Astrocyte (in vitro differentiated cells and primary cell): ENCODE results near the gene GNL3L. TPM values are rescaled to one million over a fixed set of nuclear protein-coding genes. Genes with fewer than 3 reads are reported as not detected.

Source experiments
- DNase-seq: peaks from one replicate; pipeline ENCODE4 v3.0.0-alpha.2; 2010; ENCODE audit warnings: low read depth
- FAIRE-seq: peaks from 2 replicates; lab custom pipeline; 2011; peaks lifted over from hg19 to GRCh38; lab: Jason Lieb, UNC
- H2AFZ ChIP-seq: 2 replicates; pipeline ENCODE4 v1.6.0; 2012; ENCODE audit warnings: low read depth, low read length, inconsistent platforms
- H3K27ac ChIP-seq: 2 replicates; pipeline ENCODE4 v1.5.1; 2011; ENCODE audit warnings: low read depth, low read length, inconsistent platforms
- H3K27me3 ChIP-seq: 2 replicates; pipeline ENCODE4 v1.6.0; 2011; ENCODE audit warnings: low read length, inconsistent platforms; ENCODE audit not compliant: insufficient read depth
- H3K36me3 ChIP-seq: 2 replicates; pipeline ENCODE4 v1.5.1; 2011; ENCODE audit warnings: low read length, inconsistent platforms; ENCODE audit not compliant: insufficient read depth
- H3K4me1 ChIP-seq: 2 replicates; pipeline ENCODE4 v1.5.1; 2011; ENCODE audit warnings: low read length, inconsistent platforms; ENCODE audit not compliant: insufficient read depth
- H3K4me2 ChIP-seq: 2 replicates; pipeline ENCODE4 v1.6.0; 2012; ENCODE audit warnings: low read length, inconsistent platforms
- H3K4me3 ChIP-seq: 2 replicates; pipeline ENCODE4 v1.5.1; 2011; ENCODE audit warnings: low read depth, mild to moderate bottlenecking, low read length, inconsistent platforms; ENCODE audit not compliant: insufficient read depth
- H3K79me2 ChIP-seq: 2 replicates; pipeline ENCODE4 v1.6.0; 2012; ENCODE audit warnings: mild to moderate bottlenecking, low read length, inconsistent platforms; ENCODE audit not compliant: insufficient read depth
- H3K9ac ChIP-seq: 2 replicates; pipeline ENCODE4 v1.6.0; 2012; ENCODE audit warnings: mild to moderate bottlenecking, low read length, inconsistent platforms
- H3K9me3 ChIP-seq: 2 replicates; pipeline ENCODE4 v1.5.1; 2012; ENCODE audit warnings: low read depth, mild to moderate bottlenecking, low read length, inconsistent platforms; ENCODE audit not compliant: insufficient read depth
- H4K20me1 ChIP-seq: 2 replicates; pipeline ENCODE4 v1.6.0; 2012; ENCODE audit warnings: low read length, inconsistent platforms; ENCODE audit not compliant: insufficient read depth
- H3K27ac Mint-ChIP-seq: one replicate; pipeline ENCODE4 v1.8.0; 2021; ENCODE audit warnings: mild to moderate bottlenecking, mixed read lengths; ENCODE audit not compliant: unreplicated experiment
- H3K27me3 Mint-ChIP-seq: one replicate; pipeline ENCODE4 v1.8.0; 2021; ENCODE audit warnings: low read depth, mixed read lengths; ENCODE audit not compliant: unreplicated experiment
- H3K36me3 Mint-ChIP-seq: one replicate; pipeline ENCODE4 v1.8.0; 2021; ENCODE audit warnings: low read depth, mixed read lengths; ENCODE audit not compliant: unreplicated experiment
- H3K4me1 Mint-ChIP-seq: one replicate; pipeline ENCODE4 v1.8.0; 2021; ENCODE audit warnings: low read depth, mixed read lengths; ENCODE audit not compliant: unreplicated experiment
- H3K4me3 Mint-ChIP-seq: one replicate; pipeline ENCODE4 v1.8.0; 2021; ENCODE audit warnings: mild to moderate bottlenecking, moderate library complexity, mixed read lengths; ENCODE audit not compliant: unreplicated experiment
- H3K9me3 Mint-ChIP-seq: one replicate; pipeline ENCODE4 v1.8.0; 2021; ENCODE audit warnings: mild to moderate bottlenecking, mixed read lengths; ENCODE audit not compliant: unreplicated experiment
- EZH2 ChIP-seq: IDR thresholded peaks from 2 replicates; pipeline ENCODE4 v1.6.1; 2012; ENCODE audit warnings: mild to moderate bottlenecking, low read length, inconsistent platforms; ENCODE audit not compliant: insufficient read depth
- total RNA-seq: library from RNA; stranded (reverse); gene quantifications from 2 replicates; pipeline ENCODE4 v1.2.1, GENCODE V29; 2021
- TF ChIP-seq, protein P1 (sequence below): IDR thresholded peaks from 2 replicates; pipeline ENCODE4 v1.5.1; 2011; ENCODE audit warnings: low read depth, mild to moderate bottlenecking, inconsistent platforms, low read length, moderate library complexity; ENCODE audit not compliant: insufficient read depth

The GNL3L gene
- total RNA-seq, 1 donor from 2014 or later = 46.5 TPM

DNA sequence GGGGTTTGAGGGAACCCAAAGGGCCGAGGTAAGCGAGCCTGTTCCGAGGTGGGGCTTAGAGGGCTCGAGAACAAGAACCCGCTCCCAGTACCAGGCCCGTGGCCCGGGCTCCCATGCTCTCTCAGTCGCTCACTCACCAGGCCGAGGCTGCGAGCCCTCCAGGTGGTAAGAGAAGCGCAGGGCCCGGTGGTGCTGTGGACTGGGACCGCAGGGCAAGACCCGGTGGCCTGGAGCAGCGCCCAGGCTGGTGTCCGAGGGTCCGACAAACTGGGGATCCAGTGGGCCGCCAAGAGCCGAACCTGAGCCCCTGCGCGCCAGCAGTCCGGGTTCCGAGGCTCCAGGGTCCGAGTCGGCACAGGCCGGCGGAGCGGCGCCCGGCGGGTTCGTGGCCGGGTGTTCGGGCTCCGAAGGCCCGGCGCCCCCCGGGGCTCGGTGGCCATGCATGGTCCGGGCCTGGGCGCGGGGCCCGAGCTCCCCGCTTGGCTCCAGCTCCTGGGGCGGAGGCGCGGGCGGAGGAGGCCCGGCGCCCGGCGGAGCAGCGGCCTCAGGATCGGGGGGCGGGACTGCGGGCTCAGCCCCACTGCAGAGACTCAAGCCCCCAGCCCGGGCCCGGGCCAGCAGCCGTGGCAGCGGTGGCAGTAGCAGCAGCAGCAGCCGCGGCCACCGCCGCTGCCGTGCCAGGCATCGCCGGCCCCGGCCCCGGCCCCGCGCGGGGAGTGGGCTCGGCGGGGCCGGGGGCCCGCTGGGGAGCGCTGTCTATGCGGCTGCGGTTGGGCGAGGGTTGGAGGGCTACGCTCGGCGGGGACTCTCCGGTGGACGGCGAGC lies 34.8 kb upstream of the GNL3L start:
- H3K4me3 Mint-ChIP-seq = peak overlapping the region; percentile 90
- no peak for FAIRE-seq
- peaks cover 25% of the 10 kb centered on the region for H3K4me1 Mint-ChIP-seq
- H3K27me3 Mint-ChIP-seq = no peaks in the 10 kb centered on the region
- no peak overlapping the region for H3K27ac Mint-ChIP-seq
- no peaks in the 10 kb centered on the region for H3K36me3 ChIP-seq
- TF ChIP-seq, protein P1, sequence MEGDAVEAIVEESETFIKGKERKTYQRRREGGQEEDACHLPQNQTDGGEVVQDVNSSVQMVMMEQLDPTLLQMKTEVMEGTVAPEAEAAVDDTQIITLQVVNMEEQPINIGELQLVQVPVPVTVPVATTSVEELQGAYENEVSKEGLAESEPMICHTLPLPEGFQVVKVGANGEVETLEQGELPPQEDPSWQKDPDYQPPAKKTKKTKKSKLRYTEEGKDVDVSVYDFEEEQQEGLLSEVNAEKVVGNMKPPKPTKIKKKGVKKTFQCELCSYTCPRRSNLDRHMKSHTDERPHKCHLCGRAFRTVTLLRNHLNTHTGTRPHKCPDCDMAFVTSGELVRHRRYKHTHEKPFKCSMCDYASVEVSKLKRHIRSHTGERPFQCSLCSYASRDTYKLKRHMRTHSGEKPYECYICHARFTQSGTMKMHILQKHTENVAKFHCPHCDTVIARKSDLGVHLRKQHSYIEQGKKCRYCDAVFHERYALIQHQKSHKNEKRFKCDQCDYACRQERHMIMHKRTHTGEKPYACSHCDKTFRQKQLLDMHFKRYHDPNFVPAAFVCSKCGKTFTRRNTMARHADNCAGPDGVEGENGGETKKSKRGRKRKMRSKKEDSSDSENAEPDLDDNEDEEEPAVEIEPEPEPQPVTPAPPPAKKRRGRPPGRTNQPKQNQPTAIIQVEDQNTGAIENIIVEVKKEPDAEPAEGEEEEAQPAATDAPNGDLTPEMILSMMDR = no peak
- no peak for TF ChIP-seq EZH2
- peaks cover 3% of the 10 kb centered on the region for H4K20me1 ChIP-seq
- peak overlapping the region; percentile 71 for H3K4me3 ChIP-seq
- H3K27ac ChIP-seq = peak overlapping the region; percentile 33
- no peaks in the 10 kb centered on the region for H3K9me3 ChIP-seq
- H2AFZ ChIP-seq = peak overlapping the region; percentile 83
- peaks cover 22% of the 10 kb centered on the region for H3K4me1 ChIP-seq
- no peak for DNase-seq
- H3K27me3 ChIP-seq = no peaks in the 10 kb centered on the region
- peaks cover 2% of the 10 kb centered on the region for H3K9me3 Mint-ChIP-seq
- H3K36me3 Mint-ChIP-seq = peaks cover 2% of the 10 kb centered on the region
- peaks cover 44% of the 10 kb centered on the region for H3K79me2 ChIP-seq
- peak overlapping the region; percentile 87 for H3K9ac ChIP-seq
- H3K4me2 ChIP-seq = peak overlapping the region; percentile 90

DNA sequence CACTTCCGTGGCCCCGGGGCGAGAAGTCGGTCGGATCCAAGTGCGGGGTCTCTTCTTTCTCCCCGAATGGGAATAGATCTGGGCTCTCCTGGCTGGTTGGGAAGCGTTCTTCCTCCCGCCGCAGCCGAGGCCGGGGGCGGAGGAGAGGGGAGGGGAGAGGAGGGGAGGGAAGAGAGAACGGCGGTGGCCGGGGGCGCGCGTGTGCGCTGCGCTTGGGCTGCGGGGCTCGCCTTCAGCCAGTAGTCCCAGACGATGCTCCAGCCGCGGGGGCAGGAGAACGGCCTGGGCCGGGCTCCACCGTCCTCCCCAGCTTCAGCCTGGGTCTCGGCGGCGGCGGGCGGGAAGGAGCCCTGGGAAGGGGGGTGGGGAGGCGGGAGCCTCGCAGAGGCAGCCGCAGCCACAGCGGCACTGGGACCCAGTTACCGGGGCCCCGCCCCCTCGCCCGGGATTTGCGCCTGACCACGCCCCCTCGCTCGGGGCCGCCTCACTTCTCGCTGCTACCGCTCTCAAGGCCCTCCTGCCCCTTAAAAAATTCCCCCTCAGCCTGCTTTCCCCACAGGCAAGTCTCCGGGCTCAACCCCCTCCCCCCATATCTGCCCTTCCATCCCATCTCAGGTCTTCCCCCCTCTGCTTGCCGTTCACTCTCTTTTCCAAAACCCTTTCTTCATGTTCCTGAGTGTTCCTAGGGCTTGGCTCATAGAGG lies 34.1 kb upstream of the GNL3L start, which contains the start of gene FGD1:
FGD1 (minus strand) TSS at position 421 of the 703 bp plus-strand sequence. CDS start 802 bp downstream, outside the sequence.
- peaks cover 22% of the 10 kb centered on the region for H3K4me1 Mint-ChIP-seq
- TF ChIP-seq, protein P1 = no peak
- TF ChIP-seq EZH2 = no peak
- Histone ChIP-seq H3K79me2 (peaks cover 37% of the 10 kb centered on the region), H3K27ac (peak within 1 kb of the TSS; percentile 33), H3K9me3 (no peaks in the 10 kb centered on the region), H3K36me3 (no peaks in the 10 kb centered on the region), H2AFZ (peak within 1 kb of the TSS; percentile 83), H3K4me1 (peaks cover 22% of the 10 kb centered on the region), H3K4me2 (peak within 1 kb of the TSS; percentile 90), H4K20me1 (peaks cover 3% of the 10 kb centered on the region), H3K9ac (peak within 1 kb of the TSS; percentile 87), H3K4me3 (peak within 1 kb of the TSS; percentile 71), H3K27me3 (no peaks in the 10 kb centered on the region)
- H3K4me3 Mint-ChIP-seq = peak within 1 kb of the TSS; percentile 90
- peak; percentile 30 for DNase-seq
- H3K27me3 Mint-ChIP-seq = no peaks in the 10 kb centered on the region
- no peaks in the 10 kb centered on the region for H3K36me3 Mint-ChIP-seq
- H3K9me3 Mint-ChIP-seq = peaks cover 2% of the 10 kb centered on the region
- no peak for FAIRE-seq
- H3K27ac Mint-ChIP-seq = peak within 1 kb of the TSS; percentile 54
